SKM-1 (cell line): ENCODE data around the gene LYAR.

Experiments used
- DNase-seq: peaks from one replicate; lab custom pipeline; 2025; ENCODE audit not compliant: unreplicated experiment; lab: John Stamatoyannopoulos, UW

LYAR gene, protein sequence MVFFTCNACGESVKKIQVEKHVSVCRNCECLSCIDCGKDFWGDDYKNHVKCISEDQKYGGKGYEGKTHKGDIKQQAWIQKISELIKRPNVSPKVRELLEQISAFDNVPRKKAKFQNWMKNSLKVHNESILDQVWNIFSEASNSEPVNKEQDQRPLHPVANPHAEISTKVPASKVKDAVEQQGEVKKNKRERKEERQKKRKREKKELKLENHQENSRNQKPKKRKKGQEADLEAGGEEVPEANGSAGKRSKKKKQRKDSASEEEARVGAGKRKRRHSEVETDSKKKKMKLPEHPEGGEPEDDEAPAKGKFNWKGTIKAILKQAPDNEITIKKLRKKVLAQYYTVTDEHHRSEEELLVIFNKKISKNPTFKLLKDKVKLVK

DNA sequence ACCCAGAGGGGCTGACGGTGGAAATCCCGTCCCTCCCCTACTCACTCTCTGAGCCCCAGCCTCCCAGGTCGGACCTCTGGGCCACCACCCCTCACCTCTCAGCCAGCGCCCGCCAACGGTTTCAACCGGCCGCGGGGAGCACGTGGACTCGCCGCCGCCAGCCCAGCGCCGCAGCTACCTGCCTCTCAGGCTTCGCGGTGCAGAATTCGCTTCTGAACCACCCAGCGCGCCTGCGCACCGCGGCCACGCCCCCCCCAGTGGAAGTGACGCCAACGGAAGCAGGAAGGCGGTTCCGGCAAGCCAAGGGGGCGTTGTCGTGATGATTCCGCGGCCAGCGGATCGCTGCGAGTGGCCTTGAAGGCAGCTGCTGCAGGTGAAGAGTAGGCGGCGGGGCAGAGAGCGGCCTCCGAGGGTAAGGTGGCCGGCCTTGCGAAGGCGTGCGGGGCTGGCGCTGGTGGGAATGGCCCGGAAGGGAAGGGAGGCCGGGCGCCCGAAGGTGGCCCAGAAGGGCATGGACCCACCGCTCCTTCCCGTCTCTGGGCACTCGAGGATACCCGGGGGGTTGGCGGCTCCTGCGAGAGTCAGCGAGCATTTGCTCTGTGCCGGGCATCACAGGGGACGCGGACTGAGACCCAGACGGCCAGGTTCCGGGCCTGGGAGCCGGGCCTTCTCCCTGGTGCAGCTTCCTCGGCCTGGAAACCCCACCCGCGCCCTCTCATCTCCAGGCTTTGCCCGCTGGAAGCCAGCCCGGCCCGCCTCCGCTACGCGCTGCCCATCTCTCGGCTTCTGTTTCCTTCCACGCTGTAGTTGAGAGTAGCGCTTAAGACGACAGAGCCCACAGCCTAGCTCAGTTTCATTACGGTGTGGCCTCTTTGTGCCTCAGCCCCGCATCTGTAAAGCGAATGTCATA, at the start of gene LYAR, which contains the start of gene ZBTB49:
Gene LYAR (minus strand): TSS at position 214 of the 910 bp plus-strand sequence. CDS start 6,412 bp downstream, outside the sequence.
Gene ZBTB49 (plus strand): TSS at position 311 of the 910 bp plus-strand sequence. CDS start 9,695 bp downstream, outside the sequence.
- peak; percentile 72 for DNase-seq

DNA sequence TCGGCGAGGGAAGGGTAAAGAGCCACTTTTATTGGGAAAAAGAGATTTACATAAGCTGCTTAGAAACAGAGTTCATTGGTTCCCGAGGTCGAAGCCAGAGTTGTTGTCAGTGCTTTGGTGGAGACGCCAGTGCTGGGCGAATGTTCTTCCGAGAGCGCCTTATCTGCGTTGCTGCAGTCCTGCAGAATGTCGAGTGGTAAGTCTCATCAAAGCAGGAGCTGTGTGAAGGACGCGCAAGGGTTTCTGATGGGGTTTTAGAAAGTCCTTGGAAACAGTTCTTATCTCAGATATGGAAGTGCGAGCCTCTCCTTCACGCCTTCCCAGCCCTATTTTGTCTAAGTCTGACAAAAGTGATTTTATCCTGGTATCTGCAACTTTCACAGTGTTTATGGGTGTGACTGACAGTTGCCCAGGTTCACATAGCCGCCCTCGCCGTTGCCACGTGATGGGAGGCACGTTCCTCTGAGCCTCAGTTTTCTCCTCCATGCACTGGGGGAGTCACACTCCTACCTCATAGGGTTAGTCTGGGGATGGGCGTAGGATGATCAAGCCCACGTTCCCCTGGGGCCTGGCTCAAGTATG, 49.6 kb upstream of the LYAR start:
- no peak for DNase-seq

DNA sequence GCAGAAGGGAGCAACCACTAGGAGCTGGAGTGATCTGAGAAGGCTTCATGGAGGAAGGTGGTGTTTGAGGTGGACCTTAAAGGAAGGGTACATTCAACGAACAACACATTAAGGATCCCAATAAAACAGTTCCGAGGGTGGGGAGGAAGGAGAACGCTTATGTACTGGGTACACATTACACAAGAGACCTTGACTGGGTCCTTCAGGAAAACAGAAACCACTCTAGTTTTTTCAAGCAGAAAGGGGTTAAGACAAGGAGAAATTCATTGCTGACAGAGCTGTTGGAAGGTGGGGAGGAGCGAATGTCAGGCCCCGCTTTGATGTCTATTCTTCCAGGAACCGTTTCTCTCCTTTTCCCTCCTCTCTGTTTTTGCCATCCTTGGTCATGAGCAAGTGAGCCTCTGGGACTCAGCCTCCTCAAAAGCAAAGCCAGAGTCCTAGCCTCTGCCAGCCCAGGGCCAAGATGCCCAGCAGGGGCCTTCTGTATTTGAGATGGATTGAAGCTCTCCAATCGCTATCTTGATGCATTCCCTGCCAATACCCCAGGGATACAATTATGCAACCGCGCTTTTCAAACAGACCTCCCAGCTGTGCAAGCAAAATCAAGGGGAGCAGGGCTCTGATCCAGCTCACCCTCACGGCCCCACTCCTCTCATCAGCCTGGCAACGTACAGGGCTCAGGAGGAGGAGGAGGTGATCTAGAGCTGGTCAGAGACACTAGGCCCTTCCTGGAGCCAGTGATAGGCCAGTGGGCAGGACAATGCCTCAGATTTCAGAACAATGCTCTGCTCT, 48.5 kb upstream of the LYAR start:
- no peak for DNase-seq

DNA sequence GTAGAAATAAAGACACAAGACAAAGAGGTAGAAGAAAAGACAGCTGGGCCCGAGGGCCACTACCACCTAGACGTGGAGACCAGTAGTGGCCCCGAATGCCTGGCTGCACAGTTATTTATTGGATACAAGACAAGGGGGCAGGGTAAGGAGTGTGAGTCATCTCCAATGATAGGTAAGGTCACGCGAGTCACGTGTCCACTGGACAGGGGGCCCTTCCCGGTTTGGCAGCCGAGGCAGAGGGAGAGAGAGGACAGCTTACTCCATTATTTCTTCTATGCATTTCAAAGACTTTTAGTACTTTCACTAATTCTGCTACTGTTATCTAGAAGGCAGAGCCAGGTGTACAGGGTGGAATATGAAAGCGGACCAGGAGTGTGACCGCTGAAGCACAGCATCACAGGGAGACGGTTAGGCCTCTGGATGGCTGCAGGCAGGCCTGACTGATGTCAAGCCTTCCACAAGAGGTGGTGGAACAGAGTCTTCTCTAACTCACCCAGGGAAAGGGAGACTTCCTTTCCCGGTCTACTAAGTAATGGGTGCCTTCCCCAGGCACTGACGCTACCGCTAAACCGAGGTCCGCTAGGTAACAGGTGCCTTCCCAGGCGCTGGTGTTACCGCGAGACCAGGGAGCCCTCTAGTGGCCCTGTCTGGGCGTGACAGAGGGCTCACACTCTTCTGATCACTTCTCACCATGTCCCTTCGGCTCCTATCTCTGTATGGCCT, 45.0 kb upstream of the LYAR start:
- peak; percentile 7 for DNase-seq

DNA sequence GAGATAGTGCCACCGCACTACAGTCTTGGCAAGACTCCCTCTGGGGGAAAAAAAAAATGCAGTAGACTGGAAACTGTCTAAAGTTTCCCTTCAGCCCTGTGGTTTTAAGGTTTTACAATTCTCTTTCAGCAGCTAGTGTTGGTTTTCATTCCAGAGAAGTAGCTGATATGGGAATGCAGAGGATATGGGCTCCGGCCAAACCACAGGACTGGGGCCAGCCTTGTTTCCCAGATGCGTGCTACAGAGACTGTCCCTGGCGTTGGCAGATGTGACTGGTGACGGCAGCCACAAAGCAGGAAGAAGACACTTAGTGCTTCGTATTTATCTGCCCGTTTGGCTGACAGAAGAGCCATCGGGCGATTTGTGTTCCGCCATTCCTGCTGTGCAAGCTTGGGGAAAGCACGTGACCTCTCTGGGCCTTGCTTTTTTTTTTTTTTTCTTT, 43.3 kb upstream of the LYAR start:
- DNase-seq: no peak

DNA sequence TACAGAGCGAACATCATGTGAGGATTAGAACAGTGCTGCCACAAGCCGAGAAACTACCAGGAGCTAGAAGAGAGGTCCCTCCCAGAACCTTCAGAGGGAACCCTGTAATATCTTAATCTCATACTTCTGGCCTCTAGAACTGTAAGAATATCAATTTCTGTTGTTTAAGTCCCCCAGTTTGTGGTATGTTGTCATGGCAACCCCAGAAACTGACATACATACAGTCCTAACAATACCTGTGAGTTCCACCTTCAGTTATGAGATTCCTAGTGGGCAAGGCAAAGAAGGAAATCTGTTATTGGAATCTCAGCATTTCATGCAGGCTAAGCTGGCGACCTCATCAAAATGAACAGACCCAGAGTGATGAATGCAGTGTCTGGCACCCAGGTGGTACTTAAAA, 42.6 kb upstream of the LYAR start:
- DNase-seq: no peak

DNA sequence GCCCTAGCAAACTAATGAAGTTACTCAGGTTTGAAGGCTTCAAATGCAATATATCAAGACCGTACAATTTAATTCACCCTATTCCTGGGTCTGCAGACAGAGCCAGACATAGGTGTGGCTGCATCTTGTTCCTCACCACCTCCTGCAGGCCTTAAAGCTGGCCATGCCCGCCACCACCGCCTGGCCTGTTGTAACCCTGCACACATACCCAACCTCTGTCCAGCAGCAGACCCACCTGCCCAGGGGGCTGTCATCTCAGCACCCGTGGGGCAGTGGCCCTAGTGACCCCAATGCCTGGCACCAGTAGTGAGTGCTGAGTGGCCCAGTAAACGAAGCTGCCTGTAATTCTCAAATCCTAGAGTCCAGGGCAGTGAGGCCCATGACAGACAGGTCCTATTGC, 40.8 kb upstream of the LYAR start:
- no peak for DNase-seq

DNA sequence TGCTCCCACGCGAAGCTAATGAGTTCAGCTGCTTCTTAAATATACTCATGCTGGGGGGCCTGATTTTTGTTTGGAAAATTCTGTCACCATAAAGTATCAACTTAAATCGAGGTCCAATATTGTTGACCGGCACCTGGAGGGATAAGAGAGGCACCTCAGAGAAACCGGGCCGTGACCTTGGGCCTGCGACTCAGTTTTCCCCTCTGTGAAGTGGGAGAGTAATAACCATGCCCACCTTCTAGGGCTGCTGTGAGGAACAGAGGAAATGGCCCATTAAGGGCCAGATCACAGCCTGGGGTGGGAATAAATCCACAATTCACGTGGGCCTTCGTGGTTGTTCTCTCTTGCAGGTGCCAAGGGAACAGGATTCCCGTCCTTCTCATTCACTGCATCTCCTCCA, 39.5 kb upstream of the LYAR start:
- no peak for DNase-seq

DNA sequence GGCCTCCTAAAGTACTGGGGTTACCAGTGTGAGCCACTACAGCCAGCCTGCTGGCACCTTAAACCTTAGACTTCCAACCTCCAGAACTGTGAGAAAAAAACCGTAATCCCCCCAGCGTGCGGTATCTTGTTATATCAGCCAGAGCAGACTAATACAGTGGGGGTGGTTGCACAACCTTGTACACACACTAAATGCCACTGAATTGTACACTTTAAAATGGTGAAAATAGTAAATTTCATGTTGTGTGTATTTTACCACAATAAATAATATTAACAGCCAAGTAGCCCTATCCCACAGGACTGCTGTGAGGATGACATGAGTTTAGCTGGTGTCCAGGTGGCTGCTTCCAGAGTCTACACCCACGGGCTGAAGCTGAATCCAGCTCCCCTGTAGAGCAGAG, 38.9 kb upstream of the LYAR start:
- no peak for DNase-seq

DNA sequence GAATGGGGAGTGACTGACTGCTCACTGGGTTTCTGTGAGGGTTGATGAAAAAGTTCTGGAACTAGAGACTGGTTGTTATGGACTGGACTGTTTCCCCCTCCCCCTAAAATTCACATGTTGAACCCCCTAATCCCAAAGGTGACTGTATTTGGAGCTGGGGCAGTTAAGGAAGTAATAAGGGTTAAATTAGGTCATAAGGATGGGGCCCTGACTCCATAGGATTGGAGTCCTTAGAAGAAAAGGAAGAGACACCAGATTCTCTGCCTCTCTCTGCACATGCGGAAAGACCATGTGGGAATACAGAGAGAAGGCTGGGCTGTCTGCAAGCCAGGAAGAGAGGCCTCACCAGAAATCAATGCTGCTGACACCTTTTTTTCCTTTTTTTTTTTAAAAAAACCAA, 38.3 kb upstream of the LYAR start:
- DNase-seq: no peak

DNA sequence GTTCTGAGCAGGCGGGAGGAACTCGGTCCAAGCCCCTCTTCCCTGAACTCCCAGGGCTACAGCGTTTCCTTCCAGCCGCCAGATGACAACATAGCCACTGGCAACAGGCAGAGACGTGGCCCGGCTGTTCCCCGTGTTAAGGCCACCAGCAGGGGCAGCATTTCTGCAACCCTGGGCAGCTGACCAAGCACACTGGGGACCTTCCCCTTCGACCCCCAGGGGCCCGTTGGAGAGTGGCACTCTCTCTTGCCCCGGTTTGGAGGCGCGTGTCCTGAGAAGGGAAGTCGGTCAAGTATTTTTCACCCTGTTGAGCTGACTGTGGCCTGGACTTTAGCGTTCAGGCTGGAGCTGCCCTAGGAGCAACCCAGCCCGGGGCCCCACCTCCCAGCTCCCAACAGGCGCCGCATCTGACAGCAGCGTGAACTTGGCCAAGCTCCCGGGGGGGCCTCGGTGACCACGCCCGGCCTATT, 37.7 kb upstream of the LYAR start:
- no peak for DNase-seq

DNA sequence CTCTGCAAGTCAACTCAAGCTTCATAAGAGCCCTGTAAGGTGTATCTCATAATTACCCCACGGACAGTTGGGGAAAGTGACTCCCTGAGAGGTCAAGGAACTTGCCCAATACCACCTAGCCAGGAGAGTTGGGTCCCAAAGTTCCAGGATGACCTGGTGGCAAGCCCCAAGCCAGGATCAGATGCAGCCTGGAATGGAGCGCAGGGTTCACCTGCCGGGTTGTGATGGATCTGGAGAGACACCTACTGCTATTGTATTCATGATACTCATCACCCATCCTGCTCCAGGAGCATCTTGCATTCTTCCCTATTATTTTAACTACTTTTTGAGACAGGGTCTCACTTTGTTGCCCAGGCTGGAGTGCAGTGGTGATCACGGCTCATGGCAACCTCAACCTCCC, 36.2 kb upstream of the LYAR start:
- DNase-seq: no peak

DNA sequence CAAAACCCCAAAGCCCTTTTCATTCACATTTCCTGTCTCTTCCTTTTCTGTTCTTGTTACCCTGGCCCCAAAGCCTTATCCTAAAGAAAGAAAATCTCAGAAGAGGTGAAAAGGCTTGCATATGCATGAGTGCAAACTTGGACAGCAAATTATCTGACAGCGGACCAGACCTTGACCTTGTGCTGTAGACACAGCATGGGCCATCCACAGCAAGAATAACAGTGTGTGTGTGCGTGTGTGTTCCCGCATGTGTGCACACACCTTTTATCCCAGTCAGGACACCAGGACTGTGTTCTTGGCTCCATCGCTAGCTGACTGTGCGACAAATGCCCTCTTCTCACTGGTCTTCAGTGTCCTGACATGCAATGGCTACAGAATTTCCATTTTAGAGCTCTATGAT, 35.4 kb upstream of the LYAR start:
- no peak for DNase-seq

DNA sequence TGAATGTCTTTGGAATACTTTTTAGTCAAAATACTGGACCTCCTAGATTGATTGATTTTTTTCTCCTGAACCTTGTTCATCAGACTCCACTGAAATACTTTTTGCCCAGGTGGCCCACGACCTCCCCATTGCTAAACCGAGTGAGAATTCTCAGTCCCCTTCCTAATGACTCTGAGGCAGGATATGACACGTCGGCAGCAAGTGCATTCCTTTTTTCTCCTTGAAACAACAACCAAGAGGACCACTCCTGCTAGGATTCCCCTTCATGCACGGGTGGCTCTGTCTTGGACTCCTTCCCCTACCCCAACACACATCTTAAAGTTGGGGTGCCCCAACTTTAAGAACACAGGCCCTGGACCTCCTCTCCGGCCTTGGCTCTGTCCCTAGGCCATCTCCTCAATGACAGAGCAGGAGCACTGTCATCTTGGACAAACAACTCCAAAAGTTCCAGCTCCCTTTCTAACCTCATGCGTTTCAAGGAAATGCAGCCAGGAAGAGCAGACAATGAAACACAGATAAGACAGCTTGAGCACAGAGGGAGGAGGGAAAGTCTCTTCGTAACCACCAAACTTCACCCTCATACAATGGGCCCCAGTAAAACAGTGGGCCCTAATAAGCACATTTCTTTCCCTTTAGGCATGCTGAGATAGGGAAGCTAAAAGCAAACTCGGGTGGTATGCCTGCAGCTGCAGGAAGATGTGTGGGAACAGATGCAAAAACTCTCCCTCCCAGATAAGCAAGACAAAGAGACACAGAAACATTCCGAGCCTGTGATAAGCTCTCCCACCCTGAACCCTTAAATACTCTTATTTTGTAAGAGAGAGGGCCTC, 34.0 kb upstream of the LYAR start:
- no peak for DNase-seq

DNA sequence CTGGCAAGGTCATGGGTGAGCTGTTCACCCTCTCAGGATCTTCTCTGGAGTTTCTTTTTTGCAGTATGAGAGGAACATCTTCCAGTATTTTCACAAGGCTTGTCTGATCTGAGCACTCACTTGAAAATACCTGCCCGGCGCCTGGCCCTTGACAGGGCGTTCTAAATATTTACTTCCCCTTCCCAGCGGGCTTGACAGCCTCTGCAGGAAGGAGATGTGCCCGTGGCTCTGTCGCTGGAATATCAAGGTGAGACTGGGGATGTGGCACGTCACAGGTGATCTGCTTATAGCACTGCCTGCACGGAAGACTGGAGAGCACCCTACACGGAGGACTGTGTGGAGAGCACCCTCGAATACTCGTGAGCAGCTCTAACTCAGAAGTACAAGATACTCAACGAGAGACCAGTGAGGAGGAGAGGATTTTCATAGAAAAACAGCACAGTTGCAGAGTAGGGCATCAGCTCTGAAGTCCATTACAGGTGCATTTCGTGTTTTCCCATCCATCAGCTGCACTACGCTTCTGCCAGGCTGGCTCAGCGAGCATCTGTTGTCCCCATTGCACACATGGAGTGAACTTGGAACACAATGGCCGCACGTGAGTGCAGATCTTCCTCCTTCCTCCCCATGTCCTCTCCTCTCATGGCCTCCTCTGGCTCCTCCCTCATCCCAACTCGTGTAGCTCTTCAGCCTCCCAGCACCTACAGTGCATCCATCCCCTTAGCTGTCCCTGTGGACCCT, 32.2 kb upstream of the LYAR start:
- DNase-seq: no peak

DNA sequence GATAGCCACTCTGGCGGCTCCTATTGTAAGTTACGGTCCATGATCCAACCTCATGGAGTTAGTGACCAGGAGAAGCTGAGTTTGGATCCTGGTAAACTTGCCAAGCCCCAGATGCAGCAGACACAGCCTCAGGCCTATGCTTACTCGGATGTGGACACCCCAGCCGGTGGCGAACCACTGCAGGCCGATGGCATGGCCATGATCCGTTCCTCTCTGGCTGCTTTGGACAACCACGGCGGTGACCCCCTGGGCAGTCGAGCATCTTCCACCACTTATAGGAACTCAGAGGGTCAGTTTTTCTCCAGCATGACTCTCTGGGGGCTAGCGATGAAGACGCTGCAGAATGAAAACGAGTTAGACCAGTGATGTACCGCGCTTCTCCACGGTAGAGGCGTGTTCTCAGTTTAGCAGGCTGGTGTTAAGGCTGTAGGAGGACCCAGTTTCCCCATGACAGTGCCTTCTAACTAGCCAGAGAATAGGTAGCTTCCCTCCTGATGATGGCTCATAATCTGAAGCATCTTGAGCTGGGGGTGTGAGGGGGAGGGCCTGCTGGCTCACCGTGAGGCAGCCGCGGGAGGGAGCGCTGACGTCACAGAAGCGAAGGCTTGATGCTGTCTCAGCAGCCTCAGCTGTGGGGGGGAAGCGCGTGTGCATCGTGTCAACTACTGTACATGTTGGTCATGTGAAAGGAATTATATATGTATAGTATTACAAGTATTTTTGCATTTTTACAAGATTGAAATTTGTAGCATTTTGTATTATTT, 31.2 kb upstream of the LYAR start:
- DNase-seq: no peak

DNA sequence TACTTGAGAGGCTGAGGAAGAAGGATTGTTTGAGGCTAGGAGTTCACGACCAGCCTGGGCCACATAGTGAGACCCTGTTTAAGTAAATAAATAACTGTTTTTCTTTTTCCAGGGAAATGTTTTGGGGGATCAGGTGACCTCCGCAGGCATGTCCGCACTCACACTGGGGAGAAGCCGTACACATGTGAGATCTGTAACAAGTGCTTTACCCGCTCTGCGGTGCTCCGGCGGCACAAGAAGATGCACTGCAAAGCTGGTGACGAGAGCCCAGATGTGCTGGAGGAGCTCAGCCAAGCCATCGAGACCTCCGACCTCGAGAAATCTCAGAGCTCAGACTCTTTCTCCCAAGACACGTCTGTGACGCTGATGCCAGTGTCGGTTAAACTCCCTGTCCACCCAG, 30.6 kb upstream of the LYAR start:
- DNase-seq: no peak
